ENCODE measurements around the gene ADRA2C.

The ADRA2C gene

DNA sequence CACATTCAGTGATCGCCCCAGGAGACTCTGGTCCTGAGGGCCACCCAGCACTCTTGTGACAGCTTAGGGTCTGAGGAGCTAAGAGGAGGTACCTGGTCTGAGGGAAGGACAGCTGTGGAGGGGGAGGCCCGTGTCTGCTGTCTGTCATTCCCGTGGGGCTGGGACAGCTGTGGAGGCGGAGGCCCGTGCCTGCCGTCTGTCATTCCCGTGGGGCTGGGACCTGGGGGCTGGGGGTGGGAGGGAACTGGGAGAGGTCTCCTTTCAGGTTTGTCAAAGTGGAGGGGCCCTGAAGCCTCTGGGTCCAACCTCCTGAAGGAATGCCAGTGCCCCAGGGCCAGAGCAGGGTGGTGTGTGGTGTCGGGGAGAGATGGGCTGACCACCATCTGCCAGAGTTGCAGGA, 45.0 kb upstream of the ADRA2C start:
- TF ChIP-seq, protein P1, sequence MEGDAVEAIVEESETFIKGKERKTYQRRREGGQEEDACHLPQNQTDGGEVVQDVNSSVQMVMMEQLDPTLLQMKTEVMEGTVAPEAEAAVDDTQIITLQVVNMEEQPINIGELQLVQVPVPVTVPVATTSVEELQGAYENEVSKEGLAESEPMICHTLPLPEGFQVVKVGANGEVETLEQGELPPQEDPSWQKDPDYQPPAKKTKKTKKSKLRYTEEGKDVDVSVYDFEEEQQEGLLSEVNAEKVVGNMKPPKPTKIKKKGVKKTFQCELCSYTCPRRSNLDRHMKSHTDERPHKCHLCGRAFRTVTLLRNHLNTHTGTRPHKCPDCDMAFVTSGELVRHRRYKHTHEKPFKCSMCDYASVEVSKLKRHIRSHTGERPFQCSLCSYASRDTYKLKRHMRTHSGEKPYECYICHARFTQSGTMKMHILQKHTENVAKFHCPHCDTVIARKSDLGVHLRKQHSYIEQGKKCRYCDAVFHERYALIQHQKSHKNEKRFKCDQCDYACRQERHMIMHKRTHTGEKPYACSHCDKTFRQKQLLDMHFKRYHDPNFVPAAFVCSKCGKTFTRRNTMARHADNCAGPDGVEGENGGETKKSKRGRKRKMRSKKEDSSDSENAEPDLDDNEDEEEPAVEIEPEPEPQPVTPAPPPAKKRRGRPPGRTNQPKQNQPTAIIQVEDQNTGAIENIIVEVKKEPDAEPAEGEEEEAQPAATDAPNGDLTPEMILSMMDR (conservative IDR thresholded peaks at IDR 0.05): no peak
- no peak for TF ChIP-seq ZFX (IDR thresholded peaks at IDR 0.05)
- H3K27ac ChIP-seq: no peak overlapping the region

GRCh38 chr4:3721627-3722026, 44.6 kb upstream of the ADRA2C start:
- no peak for TF ChIP-seq ZFX (IDR thresholded peaks at IDR 0.05)
- TF ChIP-seq, protein P1 (conservative IDR thresholded peaks at IDR 0.05): no peak
- no peak overlapping the region for H3K27ac ChIP-seq

GRCh38 chr4:3722446-3723231, 43.5 kb upstream of the ADRA2C start:
- TF ChIP-seq, protein P1 (conservative IDR thresholded peaks at IDR 0.05): no peak
- no peak for TF ChIP-seq ZFX (IDR thresholded peaks at IDR 0.05)
- H3K27ac ChIP-seq: no peak overlapping the region

DNA sequence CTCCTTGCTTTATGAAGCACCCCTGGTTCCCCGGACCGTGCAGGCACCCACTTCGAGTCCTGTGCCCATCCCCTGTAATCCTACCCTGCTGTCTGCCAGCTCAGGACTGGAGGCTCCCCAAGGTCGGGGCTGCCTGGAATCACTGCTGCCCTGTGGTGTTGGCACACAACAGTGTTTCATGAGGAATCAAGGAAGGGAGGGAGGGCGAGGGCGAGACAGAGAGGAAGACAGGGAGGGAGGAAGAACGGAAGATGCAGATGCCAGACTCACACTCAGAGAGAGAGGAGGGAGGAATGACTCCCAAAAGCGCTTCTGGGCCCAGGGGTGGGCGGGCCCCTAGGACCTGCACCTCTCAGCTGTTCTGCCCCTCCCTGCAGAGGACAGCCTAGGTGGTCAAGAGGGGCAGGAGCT, 42.9 kb upstream of the ADRA2C start:
- no peak overlapping the region for H3K27ac ChIP-seq
- no peak for TF ChIP-seq ZFX (IDR thresholded peaks at IDR 0.05)
- TF ChIP-seq, protein P1 (conservative IDR thresholded peaks at IDR 0.05): no peak

GRCh38 chr4:3724319-3725231, 41.6 kb upstream of the ADRA2C start:
- H3K27ac ChIP-seq: no peak overlapping the region
- TF ChIP-seq, protein P1 (conservative IDR thresholded peaks at IDR 0.05): no peak
- TF ChIP-seq ZFX (IDR thresholded peaks at IDR 0.05): no peak

- H3K27ac ChIP-seq: no peak overlapping the region
- TF ChIP-seq ZFX (IDR thresholded peaks at IDR 0.05): no peak
- TF ChIP-seq, protein P1 (conservative IDR thresholded peaks at IDR 0.05): no peak
Observed at GRCh38 chr4:3725936-3726870, 40.0 kb upstream of the ADRA2C start.
